Stomach (tissue), 4 donors: ENCODE results near the gene NUP93.

ENCODE experiments used
- CTCF ChIP-seq, 7 experiments: fragments of 450-650 bp in 4 of 7; fragments of 200-600 bp in 3 of 7; sonication (generic) in 3 of 7; IDR thresholded peaks; one replicate each; pipeline ENCODE4 v1.5.1; 2016 to 2019; ENCODE audit warnings: antibody characterized with exemption in 7 of 7, control low read depth in 2 of 7, mild to moderate bottlenecking in 1 of 7
- EP300 ChIP-seq: sonication (generic); formaldehyde crosslinking; IDR thresholded peaks from one replicate; pipeline ENCODE4 v1.6.1; 2017; ENCODE audit warnings: antibody characterized with exemption
- POLR2AphosphoS5 ChIP-seq, 3 donors: sonication (generic); formaldehyde crosslinking; IDR thresholded peaks; one replicate each; pipeline ENCODE4 v1.6.1; 2016; ENCODE audit warnings: antibody characterized with exemption in 3 of 3

GRCh38 chr16:56697456-56698155, 32.3 kb upstream of the NUP93 start:
- TF ChIP-seq CTCF (IDR thresholded peaks at IDR 0.05) (no peak), EP300 (no peak), POLR2AphosphoS5 (IDR thresholded peaks at IDR 0.05) (no peak)
